ENCODE data around the gene AP1S1.

Gene AP1S1

GRCh38 chr7:101159696-101160674 lies 5.7 kb downstream of the AP1S1 start:
- peak; percentile 76 for DNase-seq

- no peak for DNase-seq
These were observed 6.6 kb downstream of the AP1S1 start for GRCh38 chr7:101160910-101161309.

GRCh38 chr7:101161692-101162471 lies 7.6 kb downstream of the AP1S1 start:
- DNase-seq: no peak

- peak; percentile 72 for DNase-seq
These were observed 8.4 kb downstream of the AP1S1 start for GRCh38 chr7:101162551-101163278.

- peak; percentile 65 for DNase-seq
These were observed 9.2 kb downstream of the AP1S1 start for GRCh38 chr7:101163279-101164070.

- peak; percentile 55 for DNase-seq
These were observed 10.0 kb downstream of the AP1S1 start for GRCh38 chr7:101164071-101164840.

- DNase-seq: peak; percentile 91
These were observed 11.0 kb downstream of the AP1S1 start, which contains the start of gene VGF for GRCh38 chr7:101165075-101165957. Gene VGF (minus strand): TSS chr7:101165569. CDS start chr7:101164843, 726 bp downstream.

GRCh38 chr7:101165958-101166647 lies 11.8 kb downstream of the AP1S1 start:
- no peak for DNase-seq

- no peak for DNase-seq
These were observed 12.3 kb downstream of the AP1S1 start for GRCh38 chr7:101166648-101166908.

GRCh38 chr7:101166909-101167644 lies 12.8 kb downstream of the AP1S1 start:
- DNase-seq: no peak

- DNase-seq: no peak
These were observed 13.6 kb downstream of the AP1S1 start for GRCh38 chr7:101167645-101168411.

GRCh38 chr7:101168412-101169049 lies 14.3 kb downstream of the AP1S1 start:
- no peak for DNase-seq

GRCh38 chr7:101169110-101169837 lies 15.0 kb downstream of the AP1S1 start:
- no peak for DNase-seq

GRCh38 chr7:101169838-101170551 lies 15.7 kb downstream of the AP1S1 start:
- DNase-seq: peak; percentile 51

GRCh38 chr7:101170617-101171441 lies 16.6 kb downstream of the AP1S1 start:
- DNase-seq: no peak
